ENCODE measurements around the gene CA11. TPM values are rescaled to one million over a fixed set of nuclear protein-coding genes. Genes with fewer than 3 reads are reported as not detected.

The CA11 gene
- total and polyA plus RNA-seq, 9 of the 15 experiments (the other 6 are each of a cell fraction or from before 2014, with no cell fraction given), result 2.9 to 19.9 (median 8.3) TPM

- TF ChIP-seq THAP12 (CRISPR knock-in tag; IDR thresholded peaks at IDR 0.05), result peak; percentile 75; the same call in 1 of the 2 replicates
- no peak for TF ChIP-seq ZNF212 (CRISPR knock-in tag; IDR thresholded peaks at IDR 0.05)
- no peak for TF ChIP-seq RBM25 (IDR thresholded peaks at IDR 0.05; ENCODE audit: low read depth, low read length, severe bottlenecking)
- TF ChIP-seq FUS (optimal IDR thresholded peaks at IDR 0.05; ENCODE audit: low read depth, low read length), result no peak
- TF ChIP-seq PTTG1 (tag; IDR thresholded peaks at IDR 0.05; ENCODE audit: low read depth), result no peak
- TF ChIP-seq CBX2 (IDR thresholded peaks at IDR 0.05; ENCODE audit: insufficient read depth, low read length, poor library complexity, severe bottlenecking), result no peak
- peak; percentile 35; the same call in 1 of the 2 replicates for TF ChIP-seq ATF7 (IDR thresholded peaks at IDR 0.05)
- peak; percentile 70; the same call in 1 of the 2 replicates for TF ChIP-seq ZBTB17 (CRISPR knock-in tag; IDR thresholded peaks at IDR 0.05)
- TF ChIP-seq E2F5 (CRISPR knock-in tag; IDR thresholded peaks at IDR 0.05), result no peak
- TF ChIP-seq ATF3 (IDR thresholded peaks at IDR 0.05), result no peak
- TF ChIP-seq ATF3 (CRISPR knock-in tag; conservative IDR thresholded peaks at IDR 0.05), result no peak
- peak; percentile 84 for TF ChIP-seq MITF (IDR thresholded peaks at IDR 0.05)
- 0 out of 2 replicates have a peak, but pooled peaks have one; percentile 44 for TF ChIP-seq THRB (CRISPR knock-in tag; conservative IDR thresholded peaks at IDR 0.05)
- TF ChIP-seq PBX2 (CRISPR knock-in tag; IDR thresholded peaks at IDR 0.05; ENCODE audit: low read depth), result no peak
- TF ChIP-seq PBX2 (tag; conservative IDR thresholded peaks at IDR 0.05; ENCODE audit: low read depth), result no peak
Measured at GRCh38 chr19:48634424-48635262, 11.3 kb downstream of the CA11 start (continued).

Measured in K562 (cell line).